ENCODE data around the gene DGCR6L. TPM values are rescaled to one million over a fixed set of nuclear protein-coding genes. Genes with fewer than 3 reads are reported as not detected.

DGCR6L gene
- total and polyA plus RNA-seq, 2 of the 4 experiments (the other 2 are of a cell fraction), result 65.4 to 80.4 TPM

DNA sequence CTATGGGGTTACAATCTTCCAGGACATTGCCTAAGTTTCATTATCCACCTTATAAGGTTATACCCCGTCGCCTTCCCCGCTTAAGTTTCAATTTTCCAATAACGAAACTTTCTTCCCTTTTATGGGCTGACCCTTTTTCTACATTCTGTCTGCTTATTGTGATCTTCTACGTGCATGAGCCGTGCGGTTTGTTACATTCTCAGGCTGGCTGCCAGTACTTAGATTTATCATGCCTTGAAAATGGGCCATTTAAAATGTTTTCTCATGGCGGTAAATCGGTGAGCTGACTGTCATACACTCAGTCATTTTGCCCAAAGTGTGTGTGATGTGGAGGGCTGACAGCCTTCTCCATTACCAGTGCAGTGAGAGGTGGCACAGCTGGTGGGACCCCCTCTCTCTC is 23.3 kb downstream of the DGCR6L start:
- ChIA-PET CTCF (no interaction called here), POLR2A (ENCODE audit: unreplicated experiment) (no interaction called here)
- no peak overlapping the region for H3K14ac ChIP-seq (replicated peaks; ENCODE audit: low read depth, low read length)
- no peak overlapping the region for H4K5ac ChIP-seq (ENCODE audit: low read depth, low read length)
- no peak overlapping the region for H3K56ac ChIP-seq (ENCODE audit: extremely low read depth, insufficient read depth, low read length)
- no peak overlapping the region for H3K4me2 ChIP-seq (ENCODE audit: low read depth, low read length)
- ATAC-seq (ENCODE audit: low read depth) (no peak), DNase-seq (peak; percentile 21)
- BruUV-seq (replicated peaks), result no TSS peak
- no peaks in the 10 kb centered on the region for H3K79me1 ChIP-seq (ENCODE audit: low read depth in 1 of 2, low read length in 2 of 2)
- intact Hi-C loops (cut with micrococcal nuclease) (no loop called here), dilution Hi-C loops (cut with HindIII; ENCODE audit: low sequenced_read_pairs, unreplicated experiment) (no loop called here), in situ Hi-C loops (cut with MboI; ENCODE audit: low sequenced_read_pairs) (no loop called here)
- no peak overlapping the region for H2BK5ac ChIP-seq (ENCODE audit: low read depth, low read length, poor library complexity, severe bottlenecking)
- no peak overlapping the region for H3K23ac ChIP-seq (ENCODE audit: low read depth, low read length)
- H3K36me3 ChIP-seq (ENCODE audit: control insufficient read depth, insufficient read depth, low read length), result no peaks in the 10 kb centered on the region
- no peak overlapping the region for H3K4ac ChIP-seq (ENCODE audit: low read depth, low read length)
- H3K27me3 ChIP-seq (ENCODE audit: control insufficient read depth, insufficient read depth, low read length), result peaks cover 49% of the 10 kb centered on the region
- H4K20me1 ChIP-seq (ENCODE audit: insufficient read depth, low read length), result no peaks in the 10 kb centered on the region; the same call in none of the 2 replicates
- no peak overlapping the region for H3K27ac ChIP-seq (ENCODE audit: insufficient read depth, low read length)
- H2AK9ac ChIP-seq (replicated peaks; ENCODE audit: low read depth, low read length, poor library complexity), result no peak overlapping the region
- H4K8ac ChIP-seq (ENCODE audit: low read depth in 2 of 2, low read length in 2 of 2), result no peak overlapping the region
- no peak overlapping the region for H2AK5ac ChIP-seq (ENCODE audit: low read depth, low read length)
- H3K4me3 ChIP-seq (ENCODE audit: insufficient read depth, low read depth, low read length), result no peak overlapping the region
- no peak overlapping the region for H2BK120ac ChIP-seq (ENCODE audit: low read depth, low read length)
- H3K18ac ChIP-seq (ENCODE audit: low read depth, low read length), result no peak overlapping the region
- H2BK20ac ChIP-seq (ENCODE audit: low read depth, low read length), result no peak overlapping the region
- no peaks in the 10 kb centered on the region for H3K4me1 ChIP-seq (ENCODE audit: control insufficient read depth, insufficient read depth, low read length)
- H3K9ac ChIP-seq (ENCODE audit: low read depth, low read length), result no peak overlapping the region
- H3K9me3 ChIP-seq (ENCODE audit: control insufficient read depth, insufficient read depth, low read length), result no peaks in the 10 kb centered on the region
- TF ChIP-seq SMC3 (IDR thresholded peaks at IDR 0.05; ENCODE audit: low read depth, low read length), result no peak
- TF ChIP-seq RCOR1 (IDR thresholded peaks at IDR 0.05; ENCODE audit: insufficient replicate concordance, low read length), result no peak
- TF ChIP-seq RFX5 (IDR thresholded peaks at IDR 0.05; ENCODE audit: low read depth, low read length), result no peak
- TF ChIP-seq, protein P1, sequence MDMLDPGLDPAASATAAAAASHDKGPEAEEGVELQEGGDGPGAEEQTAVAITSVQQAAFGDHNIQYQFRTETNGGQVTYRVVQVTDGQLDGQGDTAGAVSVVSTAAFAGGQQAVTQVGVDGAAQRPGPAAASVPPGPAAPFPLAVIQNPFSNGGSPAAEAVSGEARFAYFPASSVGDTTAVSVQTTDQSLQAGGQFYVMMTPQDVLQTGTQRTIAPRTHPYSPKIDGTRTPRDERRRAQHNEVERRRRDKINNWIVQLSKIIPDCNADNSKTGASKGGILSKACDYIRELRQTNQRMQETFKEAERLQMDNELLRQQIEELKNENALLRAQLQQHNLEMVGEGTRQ (IDR thresholded peaks at IDR 0.05; ENCODE audit: low read depth, low read length), result no peak
- TF ChIP-seq, protein P2, sequence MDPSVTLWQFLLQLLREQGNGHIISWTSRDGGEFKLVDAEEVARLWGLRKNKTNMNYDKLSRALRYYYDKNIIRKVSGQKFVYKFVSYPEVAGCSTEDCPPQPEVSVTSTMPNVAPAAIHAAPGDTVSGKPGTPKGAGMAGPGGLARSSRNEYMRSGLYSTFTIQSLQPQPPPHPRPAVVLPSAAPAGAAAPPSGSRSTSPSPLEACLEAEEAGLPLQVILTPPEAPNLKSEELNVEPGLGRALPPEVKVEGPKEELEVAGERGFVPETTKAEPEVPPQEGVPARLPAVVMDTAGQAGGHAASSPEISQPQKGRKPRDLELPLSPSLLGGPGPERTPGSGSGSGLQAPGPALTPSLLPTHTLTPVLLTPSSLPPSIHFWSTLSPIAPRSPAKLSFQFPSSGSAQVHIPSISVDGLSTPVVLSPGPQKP (IDR thresholded peaks at IDR 0.05; ENCODE audit: borderline replicate concordance, low read depth, low read length), result no peak
- no peak for TF ChIP-seq CHD1 (IDR thresholded peaks at IDR 0.05; ENCODE audit: low read depth, low read length)
- TF ChIP-seq MXI1 (IDR thresholded peaks at IDR 0.05; ENCODE audit: borderline replicate concordance, low read depth, low read length), result no peak
- TF ChIP-seq FOS (IDR thresholded peaks at IDR 0.05; ENCODE audit: low read depth, low read length), result no peak
- TF ChIP-seq MAZ (IDR thresholded peaks at IDR 0.05; ENCODE audit: borderline replicate concordance, low read depth, low read length), result no peak
- TF ChIP-seq RAD21 (IDR thresholded peaks at IDR 0.05; ENCODE audit: low read length), result no peak
- no peak overlapping the region for H2BK15ac ChIP-seq (ENCODE audit: low read depth, low read length)
- H4K91ac ChIP-seq (ENCODE audit: insufficient read depth, low read depth, low read length), result no peak overlapping the region
- H3K9me1 ChIP-seq (ENCODE audit: insufficient read depth, low read length), result 0 out of 2 replicates have a peak, but pooled peaks cover 2% of the 10 kb centered on the region
- no peak overlapping the region for H2AFZ ChIP-seq (replicated peaks; ENCODE audit: low read length, poor library complexity)
- WGBS, 2 experiments (ENCODE audit: extremely low coverage in 2 of 2, insufficient read length in 1 of 2), result 80% methylated on average over 3 of the region's 9 CpGs; no CpG with 5 or more reads in 1 of the 2 experiments
